Lung microvascular endothelial cell (primary cell): ENCODE measurements around the gene ALX4. TPM values are rescaled to one million over a fixed set of nuclear protein-coding genes. Genes with fewer than 3 reads are reported as not detected.

ENCODE experiments used
- DNase-seq, 2 donors: peaks; one replicate each; pipeline versions ENCODE4 v3.0.0 to v3.0.0-alpha.2; 2010; ENCODE audit warnings: low read depth in 2 of 2
- total RNA-seq: library from RNA; depleted of rRNA; stranded (reverse); fragments of >200 nt; gene quantifications from 2 replicates; pipeline ENCODE4 v1.2.1, GENCODE V29; 2014

Gene ALX4
- total RNA-seq, 1 donor from 2014 or later = not detected

DNA sequence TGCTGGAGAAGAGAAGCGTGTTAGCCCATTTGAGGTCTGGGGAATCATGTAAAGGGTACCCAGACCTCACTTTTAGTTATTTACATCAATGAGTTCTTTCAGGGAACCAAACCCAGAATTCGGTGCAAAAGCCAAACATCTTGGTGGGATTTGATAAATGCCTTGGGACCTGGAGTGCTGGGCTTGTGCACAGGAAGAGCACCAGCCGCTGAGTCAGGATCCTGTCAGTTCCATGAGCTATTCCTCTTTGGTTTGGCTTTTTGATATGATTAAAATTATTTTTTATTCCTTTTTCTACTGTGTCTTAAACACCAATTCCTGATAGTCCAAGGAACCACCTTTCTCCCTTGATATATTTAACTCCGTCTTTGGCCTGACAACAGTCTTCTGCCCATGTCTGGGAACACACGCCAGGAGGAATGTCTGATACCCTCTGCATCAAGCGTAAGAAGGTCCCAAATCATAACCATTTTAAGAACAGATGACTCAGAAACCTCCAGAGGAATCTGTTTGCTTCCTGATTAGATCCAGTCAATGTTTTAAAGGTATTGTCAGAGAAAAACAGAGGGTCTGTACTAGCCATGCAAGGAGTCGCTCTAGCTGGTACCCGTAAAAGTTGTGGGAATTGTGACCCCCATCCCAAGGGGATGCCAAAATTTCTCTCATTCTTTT is 65.2 kb downstream of the ALX4 start:
- DNase-seq = peak in 1 of 2 donors; percentile 61

DNA sequence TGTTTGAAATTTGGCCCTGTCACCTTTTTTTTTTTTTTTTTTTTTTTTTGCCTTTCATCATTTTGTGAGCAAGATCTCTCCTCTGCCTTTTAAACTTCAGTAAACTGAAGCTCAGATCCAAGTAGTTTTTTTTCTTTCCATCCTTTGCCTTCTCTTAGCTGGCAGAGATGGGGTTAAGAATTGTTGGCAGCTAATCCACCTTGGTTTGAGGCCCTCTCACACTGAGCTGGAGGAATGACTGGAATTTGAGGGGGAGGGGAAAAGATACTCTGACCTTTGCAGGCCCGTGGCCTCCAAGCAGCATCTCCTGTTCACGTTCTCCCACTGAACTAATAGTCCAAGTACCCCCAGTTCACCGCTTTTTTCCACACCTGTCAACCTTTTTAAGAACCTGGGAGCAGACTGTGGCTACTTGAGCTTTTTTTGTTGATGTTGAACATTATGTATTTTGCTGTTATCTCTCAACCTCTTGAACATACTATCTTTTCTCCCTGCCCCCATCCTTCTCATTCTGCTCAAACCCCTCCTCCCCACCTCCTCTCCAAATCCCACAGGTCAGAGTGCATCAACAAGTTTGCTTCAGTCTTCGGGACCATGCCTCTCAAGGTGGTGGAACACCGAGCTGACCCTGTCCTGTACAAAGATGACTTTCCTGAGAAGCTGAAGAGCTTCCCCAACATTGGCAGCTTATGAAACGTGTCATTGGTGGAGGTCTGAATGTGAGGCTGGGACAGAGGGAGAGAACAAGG is 66.2 kb downstream of the ALX4 start:
- DNase-seq = peak in 1 of 2 donors; percentile 22

DNA sequence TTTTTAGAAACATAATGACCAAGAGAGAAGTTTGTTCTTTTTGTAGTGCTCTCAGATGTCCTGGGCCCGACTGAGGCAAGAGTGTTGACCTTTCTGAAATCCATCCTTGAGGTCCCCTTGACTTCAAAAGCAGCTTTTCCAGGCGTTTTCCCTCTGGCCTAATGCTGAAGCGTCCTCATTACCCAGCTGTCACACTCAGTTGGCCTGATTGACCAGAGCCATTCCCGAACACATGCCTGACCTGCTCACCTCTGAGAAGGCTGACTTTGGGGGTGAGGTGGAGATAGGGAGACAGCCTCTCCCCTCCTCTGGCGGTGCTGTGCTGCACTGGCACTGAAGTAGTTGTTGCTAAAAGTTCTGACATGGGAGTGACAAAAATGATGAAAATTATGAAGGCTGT is 66.9 kb downstream of the ALX4 start:
- DNase-seq = no peak

DNA sequence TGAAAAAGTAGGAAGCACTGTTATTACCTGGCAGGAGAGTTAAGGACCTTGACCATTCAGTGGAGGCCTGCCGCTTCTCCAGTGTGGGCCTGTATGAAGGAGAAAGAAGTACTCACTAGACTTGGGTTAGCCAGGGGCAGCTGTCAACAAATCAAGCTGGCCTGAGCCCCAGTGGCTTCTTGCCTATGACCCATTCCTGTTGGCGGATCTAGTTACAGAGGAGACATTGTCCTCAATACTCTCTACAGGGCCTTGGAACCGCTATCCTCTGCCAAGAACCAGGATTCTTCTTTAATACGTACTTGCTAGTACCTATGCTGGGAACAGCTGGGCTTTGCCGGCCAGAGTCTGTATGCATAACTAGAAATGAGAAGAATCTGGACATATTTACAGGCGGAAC is 68.1 kb downstream of the ALX4 start:
- DNase-seq = no peak

DNA sequence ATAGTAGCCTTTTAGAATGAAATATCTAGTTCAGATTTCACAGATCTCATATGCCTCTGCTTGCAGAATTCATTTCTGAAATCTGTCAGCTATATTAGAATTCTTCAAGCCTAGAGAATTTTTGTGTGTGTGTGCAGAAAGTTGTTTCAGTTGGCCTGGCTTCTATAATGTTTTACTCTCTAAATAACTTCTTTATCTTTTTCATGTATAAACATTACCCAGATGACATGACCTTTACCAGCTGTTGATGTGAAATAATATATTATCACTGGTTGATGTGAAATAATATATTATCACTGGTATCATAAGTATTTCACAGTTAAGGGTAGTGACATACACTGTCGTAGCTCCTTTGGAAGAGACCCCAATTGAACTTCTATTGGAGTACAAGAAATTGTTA is 72.8 kb downstream of the ALX4 start:
- DNase-seq = no peak

DNA sequence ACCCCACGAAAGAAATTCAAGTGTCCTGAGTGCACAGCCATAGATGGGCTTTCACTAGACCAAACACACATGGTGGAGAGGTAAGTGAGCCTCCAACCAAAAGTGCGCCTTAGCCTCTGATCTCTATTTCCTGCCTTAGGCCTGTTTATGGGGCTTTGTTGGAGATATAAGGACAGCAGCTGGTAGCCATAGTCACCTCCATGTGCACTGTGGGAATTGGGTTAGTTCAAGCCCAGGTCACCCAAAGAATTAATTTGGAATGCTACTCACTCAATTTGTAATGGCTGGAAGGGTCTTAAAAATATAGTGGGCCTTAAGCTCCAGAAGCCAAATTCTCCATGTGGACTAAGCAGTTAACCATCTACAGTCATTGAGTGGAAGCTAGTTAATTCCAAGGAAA is 73.6 kb downstream of the ALX4 start:
- DNase-seq = no peak

DNA sequence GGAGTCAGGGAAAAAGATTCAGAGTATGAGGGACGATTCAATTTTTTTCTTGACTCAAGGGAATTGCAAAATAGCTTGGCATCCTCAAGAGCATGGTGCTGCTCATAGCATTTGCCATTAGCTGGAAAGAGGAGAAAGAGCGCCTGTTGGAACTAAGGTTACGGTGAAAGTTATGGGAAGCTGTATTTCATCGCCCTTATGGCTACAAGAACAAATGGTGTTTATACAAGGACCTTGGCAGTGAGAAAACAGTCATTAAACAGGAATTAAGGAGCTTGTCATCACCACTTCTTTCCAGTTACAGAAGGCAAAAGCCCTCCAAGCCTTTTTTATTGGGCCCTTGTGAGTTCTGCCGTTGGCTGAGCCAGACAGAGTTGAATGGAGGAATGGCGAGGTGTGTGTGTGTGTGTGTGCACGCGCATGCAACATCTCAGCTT is 74.2 kb downstream of the ALX4 start:
- no peak for DNase-seq

DNA sequence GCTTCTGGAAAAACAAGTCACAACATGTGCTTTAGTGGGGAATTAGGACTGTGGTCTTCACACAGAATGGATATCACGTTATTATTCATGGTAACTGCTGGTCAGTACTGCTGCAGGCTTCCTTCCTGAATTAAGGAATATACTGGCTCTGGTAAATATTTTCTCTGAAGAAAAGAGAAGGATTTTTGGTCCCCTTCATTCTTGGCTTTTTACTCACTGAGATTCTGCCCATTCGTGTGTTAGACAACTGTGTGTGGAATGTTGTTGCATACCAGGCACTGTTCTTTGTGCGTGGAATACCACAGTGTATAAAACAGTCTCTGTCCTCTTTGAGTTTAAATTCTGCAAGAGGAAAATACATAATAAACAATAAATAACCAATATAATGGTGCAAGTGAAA is 80.3 kb downstream of the ALX4 start:
- DNase-seq = no peak

DNA sequence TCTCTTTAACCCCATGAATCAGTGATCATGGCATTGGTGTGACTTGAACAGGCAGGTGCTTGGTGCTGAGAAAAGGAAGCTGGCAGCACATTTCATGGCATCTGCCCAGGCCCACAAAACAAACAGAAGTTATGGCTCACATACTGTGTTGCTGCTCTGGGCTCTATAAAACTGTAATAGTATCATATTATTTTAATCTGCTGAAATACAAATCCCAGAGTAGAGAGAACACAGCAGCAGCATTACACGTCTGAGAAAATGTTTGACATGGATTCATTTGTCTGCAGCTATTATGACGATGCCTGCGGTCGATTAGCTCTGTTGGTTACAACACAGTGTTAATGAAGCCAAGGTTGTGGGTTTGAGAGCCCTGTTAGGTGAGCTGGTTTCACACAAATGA is 80.8 kb downstream of the ALX4 start:
- DNase-seq = no peak

DNA sequence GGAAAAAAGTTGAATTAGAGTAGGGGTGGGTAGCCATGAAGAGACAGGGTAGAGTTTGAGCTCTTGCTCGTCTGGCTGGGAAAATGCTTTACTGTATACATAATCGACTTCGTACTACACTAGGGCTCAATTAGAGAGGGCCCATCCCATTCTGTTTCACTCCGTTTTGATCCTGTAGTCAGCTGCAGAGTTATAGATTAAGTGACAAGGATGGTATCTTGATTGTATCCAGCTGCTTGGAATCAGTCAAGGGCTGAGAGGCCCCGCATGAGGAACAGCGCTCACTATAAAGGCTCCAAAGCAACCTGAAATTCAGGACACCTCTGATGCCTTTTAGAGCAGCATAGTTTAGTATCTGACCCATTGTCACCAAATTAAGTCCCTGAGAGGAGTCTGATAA is 81.6 kb downstream of the ALX4 start:
- DNase-seq = no peak

DNA sequence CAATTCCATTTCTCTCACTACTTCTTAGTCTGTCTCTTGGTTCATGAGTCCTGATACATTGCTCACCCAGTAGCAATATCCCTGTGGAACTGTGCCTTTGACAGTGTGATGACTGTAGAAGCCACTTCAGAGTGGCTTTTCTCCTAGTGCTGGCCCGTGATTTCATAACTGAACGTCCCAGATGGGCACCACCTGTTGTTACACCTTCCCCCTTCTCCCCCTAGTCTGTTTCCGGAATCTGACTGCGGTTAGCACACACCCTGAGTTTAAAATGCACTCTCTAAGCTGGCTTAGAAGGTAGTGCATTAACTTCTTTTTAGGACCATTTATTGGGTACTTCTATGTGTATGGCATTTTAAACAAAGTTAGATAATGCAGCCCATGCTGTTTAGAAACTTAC is 83.0 kb downstream of the ALX4 start:
- DNase-seq = no peak

DNA sequence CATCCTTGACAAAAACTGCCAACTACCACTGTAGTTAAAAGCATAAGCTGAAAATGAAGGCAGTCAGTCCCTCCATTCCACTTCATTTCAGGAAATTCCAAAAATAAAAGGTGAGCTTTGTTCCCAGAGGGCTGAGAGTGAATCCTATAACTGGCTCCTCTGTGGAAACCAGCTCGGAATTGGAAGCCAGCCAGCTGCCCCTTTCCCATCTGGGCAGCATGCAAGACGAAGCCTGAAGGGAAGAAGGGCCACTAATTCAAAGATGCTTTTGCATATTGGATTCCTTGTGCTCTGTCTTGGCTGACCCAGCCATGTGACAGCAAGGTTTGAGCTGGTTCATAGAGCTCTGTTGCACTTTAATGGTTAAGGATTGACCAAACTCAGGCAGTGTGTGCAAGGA is 83.4 kb downstream of the ALX4 start:
- no peak for DNase-seq

DNA sequence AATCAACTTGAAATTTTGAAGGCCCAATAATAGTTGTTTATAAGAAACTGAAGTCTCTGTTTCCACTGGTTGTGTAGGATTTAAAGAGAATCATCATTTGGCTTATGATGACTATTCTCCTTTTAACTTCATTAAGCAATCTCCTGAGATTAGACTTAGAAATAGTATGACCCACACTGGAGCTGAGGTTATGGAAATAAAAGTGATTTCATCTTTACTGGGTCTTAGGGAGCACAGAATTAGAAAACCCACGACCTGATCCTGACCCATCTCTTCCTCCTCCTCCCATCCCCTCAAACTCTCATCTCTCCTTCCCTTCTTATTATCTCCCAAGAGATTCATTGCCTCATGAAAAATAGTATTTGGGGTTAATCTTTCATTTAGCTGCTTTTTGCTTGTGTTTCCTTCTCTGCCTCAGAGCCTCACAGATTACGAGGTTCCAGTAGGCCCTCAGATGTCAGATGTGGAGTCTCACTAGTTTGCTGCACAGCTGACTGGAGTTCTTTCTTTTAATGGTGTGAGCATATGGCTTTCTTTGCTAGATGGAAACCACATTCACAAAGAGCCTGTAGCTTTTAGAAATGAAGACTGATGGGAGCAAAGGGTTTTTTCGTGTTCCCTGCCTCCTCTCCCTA is 85.0 kb downstream of the ALX4 start:
- no peak for DNase-seq

DNA sequence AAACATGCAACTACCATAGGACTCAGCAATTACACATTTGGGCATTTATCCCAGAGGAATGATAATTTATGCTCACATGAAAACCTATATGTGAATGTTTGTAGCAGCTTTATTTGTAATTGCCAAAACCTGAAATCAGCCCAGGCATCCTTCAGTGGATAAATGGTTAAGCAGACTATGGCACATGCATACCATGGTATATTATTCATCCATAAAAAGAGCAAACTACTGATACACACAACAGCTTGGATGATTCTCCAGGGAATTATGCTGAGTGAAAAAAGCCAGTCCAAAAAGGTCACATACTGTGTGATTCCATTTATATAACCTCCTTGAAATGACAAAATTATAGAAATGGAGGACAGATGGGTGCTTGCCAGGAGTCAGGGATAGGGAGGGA is 86.7 kb downstream of the ALX4 start:
- no peak for DNase-seq

DNA sequence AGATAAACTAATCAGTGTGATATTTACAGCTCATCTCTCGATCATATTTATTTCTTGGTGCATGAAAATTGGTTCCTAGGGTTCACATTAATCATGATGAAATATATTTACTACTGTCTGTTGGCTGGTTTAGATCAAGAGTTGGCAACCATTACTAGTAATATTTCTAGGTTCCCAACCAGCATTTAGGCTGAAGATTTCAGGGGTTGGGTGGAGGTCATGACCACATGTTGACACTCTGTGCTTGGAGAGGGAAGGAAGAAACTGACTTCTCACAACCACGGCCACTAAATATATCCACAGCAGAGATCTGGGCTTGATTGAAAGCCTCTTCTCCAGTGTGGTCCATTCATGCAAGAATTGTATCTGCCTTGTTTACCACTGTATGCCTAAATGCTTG is 87.9 kb downstream of the ALX4 start:
- DNase-seq = no peak

DNA sequence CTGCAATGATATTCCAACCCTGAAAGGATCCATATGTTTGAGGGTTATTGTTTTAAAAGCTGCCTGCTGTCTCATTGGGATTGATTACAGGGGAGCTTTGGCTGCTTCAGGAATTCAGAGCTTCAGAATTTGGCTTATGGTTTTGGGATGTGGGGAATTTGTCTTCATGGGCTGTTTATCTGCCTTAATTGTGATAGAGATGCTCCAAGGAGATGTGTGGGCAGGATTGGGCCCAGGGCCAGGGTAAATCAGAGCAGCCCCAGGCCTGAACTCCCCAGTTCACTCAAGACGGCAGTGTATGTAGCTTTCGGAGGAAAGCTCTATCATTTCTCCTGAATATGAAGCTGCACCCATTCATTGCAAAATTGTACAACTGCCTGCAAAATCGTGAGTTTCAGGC is 88.5 kb downstream of the ALX4 start:
- DNase-seq = no peak

DNA sequence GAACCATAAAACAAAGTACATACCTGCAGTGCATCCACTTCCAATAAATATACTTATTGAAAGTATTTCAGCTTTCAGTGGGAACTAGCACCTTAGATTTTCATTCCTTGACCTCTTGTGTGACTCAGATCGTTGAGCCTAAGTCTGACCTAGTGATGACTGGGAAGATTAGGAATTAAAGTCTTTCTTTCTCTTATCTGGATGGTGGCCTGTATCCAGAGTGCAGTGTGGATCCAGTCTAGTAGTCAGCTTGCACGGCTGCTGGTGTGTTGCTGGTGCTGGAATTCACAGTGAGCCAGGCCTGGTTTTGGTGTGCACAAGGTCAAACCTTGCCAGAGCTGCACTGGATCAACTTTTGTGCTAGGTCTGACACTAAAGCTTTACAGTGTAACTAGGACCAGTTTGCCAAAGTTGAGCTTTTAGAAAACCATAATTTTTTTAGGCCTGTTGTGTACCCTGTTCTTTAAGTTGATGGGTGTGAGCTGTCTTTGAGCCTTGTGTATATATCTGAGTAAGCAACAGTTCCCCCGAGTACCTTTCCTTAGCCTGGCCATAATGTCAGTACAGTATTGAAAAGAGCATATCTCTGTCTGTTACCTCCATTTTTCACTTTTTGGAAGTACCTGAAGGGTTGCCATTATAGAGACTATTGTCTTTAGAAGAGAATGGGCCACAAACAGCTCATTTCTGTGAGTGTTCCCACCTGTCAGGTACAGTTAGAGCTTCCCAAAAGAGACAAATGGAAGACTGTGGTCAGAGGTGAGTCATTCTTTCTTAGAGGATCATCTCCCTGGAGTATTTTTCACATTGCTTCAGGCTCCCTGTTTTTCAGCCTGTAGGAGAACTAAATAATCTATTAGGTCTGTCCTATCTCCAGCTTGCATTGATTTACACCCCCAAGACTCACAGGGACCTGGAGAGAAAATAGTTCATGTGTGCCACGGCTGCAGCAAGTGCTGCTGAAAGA is 89.8 kb downstream of the ALX4 start:
- no peak for DNase-seq

DNA sequence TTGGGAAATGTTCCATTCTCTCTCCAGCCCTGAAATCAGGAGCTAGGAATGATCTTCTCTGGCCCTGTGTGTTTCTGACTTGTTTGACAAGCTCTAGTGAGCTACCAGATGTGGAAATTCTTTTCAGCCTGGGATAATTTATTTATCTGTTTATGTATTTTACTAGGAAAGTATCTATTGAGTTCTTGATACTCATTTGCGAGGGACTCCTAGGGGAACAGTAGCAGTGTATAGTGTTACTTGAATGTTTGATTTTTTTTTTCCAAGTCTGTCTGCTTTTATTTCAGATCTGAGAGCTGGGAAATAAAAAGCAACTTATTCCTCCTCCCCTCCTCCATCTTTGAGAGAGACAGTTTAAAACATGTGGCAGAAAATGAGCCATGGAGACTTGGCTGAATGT is 92.5 kb downstream of the ALX4 start:
- DNase-seq = no peak

DNA sequence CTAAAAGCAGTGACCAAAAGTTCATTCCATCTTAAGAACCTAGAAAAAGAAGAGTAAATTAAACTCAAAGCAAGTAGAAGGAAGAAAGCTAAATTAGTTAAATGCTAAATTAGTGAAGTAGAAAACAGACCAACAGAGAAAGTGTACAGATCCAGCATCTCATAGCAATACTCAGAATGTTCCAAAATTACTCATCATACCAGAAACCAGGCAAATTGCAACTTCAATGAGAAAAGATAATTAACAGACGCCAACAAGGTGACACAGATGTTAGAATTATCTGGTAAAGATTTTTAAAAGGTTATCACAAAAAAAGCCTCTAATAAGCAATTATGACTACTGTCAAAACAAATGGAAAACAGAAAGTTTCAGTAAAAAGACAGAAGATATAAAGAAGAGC is 96.8 kb downstream of the ALX4 start:
- no peak for DNase-seq

DNA sequence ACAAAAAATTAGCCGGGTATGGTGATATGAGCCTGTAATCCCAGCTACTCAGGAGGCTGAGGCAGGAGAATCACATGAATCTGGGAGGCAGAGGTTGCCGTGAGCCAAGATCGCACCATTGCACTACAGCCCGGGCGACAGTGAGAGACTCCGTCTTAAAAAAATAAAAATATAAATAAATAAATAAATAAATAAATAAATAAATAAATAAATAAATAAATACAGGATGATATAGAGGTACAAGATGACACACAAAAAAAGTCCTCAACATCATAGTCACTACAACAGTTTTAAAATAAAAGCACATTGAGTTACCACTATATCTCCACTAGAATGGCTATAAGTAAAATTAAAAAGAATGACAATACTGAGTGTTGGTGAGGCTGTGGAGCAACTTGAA is 97.8 kb downstream of the ALX4 start:
- DNase-seq = no peak
